Spleen (tissue), 7 donors: ENCODE data around the gene NOXA1.

ENCODE experiments used
- POLR2A ChIP-seq, 3 donors: fragments of 450-650 bp; IDR thresholded peaks; one replicate each; pipeline ENCODE4 v1.5.1; 2017; ENCODE audit warnings: antibody characterized with exemption in 3 of 3, mild to moderate bottlenecking in 1 of 3
- TF ChIP-seq, protein P1 (sequence below), 11 experiments: fragments of 200-600 bp in 7 of 11; fragments of 450-650 bp in 4 of 11; sonication (generic) in 4 of 11; IDR thresholded peaks in 8 of 11; conservative IDR thresholded peaks in 3 of 11; 1 replicate in 7 of 11; 2 replicates in 4 of 11; pipeline versions ENCODE4 v1.4.0 to v1.8.0; 2016 to 2021; ENCODE audit warnings: antibody characterized with exemption in 11 of 11, inconsistent platforms in 4 of 11, mild to moderate bottlenecking in 1 of 11
- donor health status: DM: no; HTN: no; CAD: no; lungs with moderate emphysema.
- donor health status: DM: no; HTN: no; CAD: no.
- donor health status: DM: no; HTN: no; CAD: no.

DNA sequence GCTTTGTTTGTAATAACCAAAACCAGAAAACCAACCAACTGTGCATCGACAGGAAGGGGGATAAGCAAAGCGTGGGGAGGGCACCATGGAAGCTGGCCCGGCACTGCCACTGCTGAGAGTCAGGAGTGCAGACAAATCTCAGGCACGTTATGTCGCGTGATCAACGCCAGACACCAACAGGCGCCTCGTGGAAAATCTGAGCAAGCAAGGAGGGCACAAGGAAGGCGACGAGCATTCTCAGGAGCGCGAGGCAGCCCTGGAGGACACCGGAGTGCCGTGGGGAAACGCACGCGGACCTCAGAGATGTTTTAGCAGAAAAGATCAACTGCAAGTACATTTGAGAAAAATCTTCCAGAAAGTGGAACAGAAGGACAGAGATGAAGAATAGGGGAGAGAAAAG, 51.1 kb downstream of the NOXA1 start:
- TF ChIP-seq POLR2A (IDR thresholded peaks at IDR 0.05) = no peak
- TF ChIP-seq, protein P1, sequence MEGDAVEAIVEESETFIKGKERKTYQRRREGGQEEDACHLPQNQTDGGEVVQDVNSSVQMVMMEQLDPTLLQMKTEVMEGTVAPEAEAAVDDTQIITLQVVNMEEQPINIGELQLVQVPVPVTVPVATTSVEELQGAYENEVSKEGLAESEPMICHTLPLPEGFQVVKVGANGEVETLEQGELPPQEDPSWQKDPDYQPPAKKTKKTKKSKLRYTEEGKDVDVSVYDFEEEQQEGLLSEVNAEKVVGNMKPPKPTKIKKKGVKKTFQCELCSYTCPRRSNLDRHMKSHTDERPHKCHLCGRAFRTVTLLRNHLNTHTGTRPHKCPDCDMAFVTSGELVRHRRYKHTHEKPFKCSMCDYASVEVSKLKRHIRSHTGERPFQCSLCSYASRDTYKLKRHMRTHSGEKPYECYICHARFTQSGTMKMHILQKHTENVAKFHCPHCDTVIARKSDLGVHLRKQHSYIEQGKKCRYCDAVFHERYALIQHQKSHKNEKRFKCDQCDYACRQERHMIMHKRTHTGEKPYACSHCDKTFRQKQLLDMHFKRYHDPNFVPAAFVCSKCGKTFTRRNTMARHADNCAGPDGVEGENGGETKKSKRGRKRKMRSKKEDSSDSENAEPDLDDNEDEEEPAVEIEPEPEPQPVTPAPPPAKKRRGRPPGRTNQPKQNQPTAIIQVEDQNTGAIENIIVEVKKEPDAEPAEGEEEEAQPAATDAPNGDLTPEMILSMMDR (IDR thresholded peaks at IDR 0.05 in 8 of 11, conservative IDR thresholded peaks at IDR 0.05 in 3 of 11) = no peak
